Upper lobe of left lung (tissue), 4 donors: ENCODE results near the gene HABP2.

Experiments
- CTCF ChIP-seq, 6 experiments: fragments of 450-650 bp in 4 of 6; fragments of 200-600 bp in 2 of 6; sonication (generic) in 2 of 6; IDR thresholded peaks; one replicate each; pipeline ENCODE4 v1.5.1; 2016 to 2019; ENCODE audit warnings: antibody characterized with exemption in 6 of 6
- EP300 ChIP-seq, 4 donors: sonication (generic); formaldehyde crosslinking; IDR thresholded peaks; one replicate each; pipeline ENCODE4 v1.5.1; 2017; ENCODE audit warnings: antibody characterized with exemption in 4 of 4, control low read depth in 2 of 4
- POLR2A ChIP-seq, 4 donors: fragments of 450-650 bp; IDR thresholded peaks; one replicate each; pipeline ENCODE4 v1.5.1; 2016 to 2017; ENCODE audit warnings: antibody characterized with exemption in 4 of 4, mild to moderate bottlenecking in 2 of 4
- POLR2AphosphoS5 ChIP-seq, 2 donors: sonication (generic); formaldehyde crosslinking; IDR thresholded peaks; one replicate each; pipeline ENCODE4 v1.5.1; 2017; ENCODE audit warnings: antibody characterized with exemption in 2 of 2

DNA sequence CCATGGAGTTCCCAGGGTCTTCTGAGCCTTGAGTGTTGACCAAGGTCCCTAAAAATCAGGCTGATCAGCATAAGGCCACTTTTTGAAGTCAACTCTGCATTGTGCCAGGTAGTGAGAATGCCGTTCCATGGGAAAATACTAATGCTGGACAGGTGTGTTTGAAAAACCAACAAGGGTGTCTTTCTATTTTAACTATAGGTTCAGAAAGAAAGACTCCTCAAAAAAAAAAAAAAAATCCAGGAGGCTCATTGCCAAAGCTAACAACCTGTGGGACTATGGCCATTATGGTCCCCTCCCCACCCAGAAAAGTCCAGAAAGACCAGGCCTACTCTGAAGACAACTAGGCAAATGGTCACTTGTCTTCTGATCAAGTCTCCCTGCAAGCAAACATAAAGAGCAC is 66.5 kb downstream of the HABP2 start:
- no peak for TF ChIP-seq EP300 (IDR thresholded peaks at IDR 0.05)
- TF ChIP-seq CTCF (IDR thresholded peaks at IDR 0.05) = no peak
- TF ChIP-seq POLR2A (IDR thresholded peaks at IDR 0.05) = no peak
- no peak for TF ChIP-seq POLR2AphosphoS5 (IDR thresholded peaks at IDR 0.05)
